ENCODE results near the gene GMEB1.

DNA sequence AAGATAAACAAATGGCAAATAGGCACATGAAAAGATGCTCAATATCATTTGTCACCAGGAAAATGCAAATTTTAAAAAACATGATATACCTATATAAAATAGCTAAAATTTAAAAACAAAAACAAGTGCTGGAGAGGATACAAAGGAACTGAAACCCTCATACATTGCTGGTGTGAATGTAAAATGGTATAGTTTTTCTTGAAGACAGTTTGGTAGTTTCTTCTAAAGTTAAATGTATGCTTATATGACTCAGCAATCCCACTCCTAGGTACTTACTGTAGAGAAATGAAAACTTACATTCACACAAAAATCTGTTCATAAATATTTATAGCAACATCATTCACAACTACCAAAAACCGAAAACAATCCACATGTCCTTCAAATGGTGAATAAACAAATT, 36.9 kb upstream of the GMEB1 start:
- TF ChIP-seq EZH2 (IDR thresholded peaks at IDR 0.05; ENCODE audit: borderline replicate concordance, low read depth, low read length, severe bottlenecking), result no peak
- TF ChIP-seq, protein P1, sequence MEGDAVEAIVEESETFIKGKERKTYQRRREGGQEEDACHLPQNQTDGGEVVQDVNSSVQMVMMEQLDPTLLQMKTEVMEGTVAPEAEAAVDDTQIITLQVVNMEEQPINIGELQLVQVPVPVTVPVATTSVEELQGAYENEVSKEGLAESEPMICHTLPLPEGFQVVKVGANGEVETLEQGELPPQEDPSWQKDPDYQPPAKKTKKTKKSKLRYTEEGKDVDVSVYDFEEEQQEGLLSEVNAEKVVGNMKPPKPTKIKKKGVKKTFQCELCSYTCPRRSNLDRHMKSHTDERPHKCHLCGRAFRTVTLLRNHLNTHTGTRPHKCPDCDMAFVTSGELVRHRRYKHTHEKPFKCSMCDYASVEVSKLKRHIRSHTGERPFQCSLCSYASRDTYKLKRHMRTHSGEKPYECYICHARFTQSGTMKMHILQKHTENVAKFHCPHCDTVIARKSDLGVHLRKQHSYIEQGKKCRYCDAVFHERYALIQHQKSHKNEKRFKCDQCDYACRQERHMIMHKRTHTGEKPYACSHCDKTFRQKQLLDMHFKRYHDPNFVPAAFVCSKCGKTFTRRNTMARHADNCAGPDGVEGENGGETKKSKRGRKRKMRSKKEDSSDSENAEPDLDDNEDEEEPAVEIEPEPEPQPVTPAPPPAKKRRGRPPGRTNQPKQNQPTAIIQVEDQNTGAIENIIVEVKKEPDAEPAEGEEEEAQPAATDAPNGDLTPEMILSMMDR (IDR thresholded peaks at IDR 0.05; ENCODE audit: borderline replicate concordance, extremely low read depth, low read length, poor library complexity, severe bottlenecking), result no peak
